Measurements from ENCODE around the gene C8A.

DNA sequence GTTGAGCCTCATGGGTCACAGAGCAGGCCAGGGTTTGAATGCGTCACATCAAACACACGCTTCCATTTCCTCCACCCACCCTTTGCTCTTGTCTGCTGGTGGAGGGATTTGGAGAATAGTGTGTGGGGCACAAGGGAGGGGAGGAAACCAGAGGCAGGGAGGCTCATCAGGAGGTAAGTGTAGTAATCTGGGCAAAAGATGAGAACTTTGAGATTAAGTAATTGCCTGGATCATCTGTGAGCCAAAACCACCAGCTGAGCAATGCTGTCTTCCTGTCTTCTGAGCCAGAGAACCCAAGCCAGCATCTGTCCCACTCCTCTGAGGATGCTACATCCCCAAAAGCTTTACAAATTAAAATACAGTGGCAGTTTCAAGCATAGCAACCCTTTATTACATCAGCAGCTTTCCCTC is 66.0 kb downstream of the C8A start:
- TF ChIP-seq EZH2 (IDR thresholded peaks at IDR 0.05; ENCODE audit: insufficient read depth, poor library complexity, severe bottlenecking) = no peak
- TF ChIP-seq EZH2phosphoT487 (IDR thresholded peaks at IDR 0.05; ENCODE audit: insufficient read depth, low read depth) = no peak
